NCI-H128 (cell line): ENCODE results near the gene EPAS1.
"Not testable (repeated sequence)": the region's sequence is repeated elsewhere in the genome, so short reads cannot be mapped to it uniquely, and the experiment has no call there.

Experiments used
- DNase-seq: peaks from one replicate; lab custom pipeline; 2025; ENCODE audit not compliant: unreplicated experiment; lab: John Stamatoyannopoulos, UW

The EPAS1 gene

DNA sequence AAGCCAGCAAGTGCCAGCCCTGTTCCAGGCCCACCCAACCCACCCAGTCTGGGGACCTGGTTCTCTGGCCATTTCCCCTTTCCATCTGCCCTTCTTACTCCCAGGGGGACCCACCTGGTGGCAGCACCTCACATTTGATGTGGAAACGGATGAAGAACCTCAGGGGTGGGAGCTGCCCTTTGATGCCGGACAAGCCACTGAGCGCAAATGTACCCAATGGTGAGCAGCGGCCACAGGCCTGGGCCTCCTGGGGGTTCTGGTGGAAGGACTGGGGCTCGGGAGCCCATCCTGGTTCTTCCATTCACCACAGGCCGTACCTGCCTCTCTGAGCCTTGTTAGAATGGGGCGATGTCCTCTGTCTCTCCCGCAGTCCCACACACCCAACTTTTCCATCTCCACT is 84.7 kb downstream of the EPAS1 start:
- DNase-seq, result no peak

DNA sequence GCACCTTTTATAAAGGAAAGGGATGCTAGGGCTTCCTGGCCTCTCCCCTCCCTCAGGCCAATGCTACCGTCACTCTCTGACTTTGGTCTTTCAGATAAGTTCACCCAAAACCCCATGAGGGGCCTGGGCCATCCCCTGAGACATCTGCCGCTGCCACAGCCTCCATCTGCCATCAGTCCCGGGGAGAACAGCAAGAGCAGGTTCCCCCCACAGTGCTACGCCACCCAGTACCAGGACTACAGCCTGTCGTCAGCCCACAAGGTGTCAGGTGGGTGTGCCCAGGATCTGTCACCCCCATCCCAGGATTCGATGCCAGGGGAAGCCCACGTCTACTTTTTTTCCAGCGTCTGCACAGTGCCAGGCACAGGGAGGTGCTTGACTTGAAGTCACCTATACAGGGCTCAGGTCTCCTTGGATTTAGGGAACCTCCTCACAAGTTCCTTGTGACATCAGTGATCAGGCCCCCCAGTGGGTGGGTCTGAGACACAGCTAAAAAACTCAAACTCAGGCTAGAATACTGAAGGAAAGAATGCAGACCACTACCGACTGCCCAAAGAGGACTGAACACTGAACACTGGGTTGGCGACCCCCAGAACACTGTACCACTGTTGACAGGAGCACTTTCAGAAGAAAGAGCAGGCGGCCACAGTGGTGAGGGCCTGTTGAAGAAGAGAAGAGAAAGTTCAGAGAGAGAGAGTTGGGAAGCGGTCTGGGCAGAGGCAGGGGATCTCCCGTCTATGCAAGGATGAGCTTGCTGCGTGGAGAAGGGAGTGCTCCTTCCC is 85.3 kb downstream of the EPAS1 start:
- DNase-seq, result no peak

DNA sequence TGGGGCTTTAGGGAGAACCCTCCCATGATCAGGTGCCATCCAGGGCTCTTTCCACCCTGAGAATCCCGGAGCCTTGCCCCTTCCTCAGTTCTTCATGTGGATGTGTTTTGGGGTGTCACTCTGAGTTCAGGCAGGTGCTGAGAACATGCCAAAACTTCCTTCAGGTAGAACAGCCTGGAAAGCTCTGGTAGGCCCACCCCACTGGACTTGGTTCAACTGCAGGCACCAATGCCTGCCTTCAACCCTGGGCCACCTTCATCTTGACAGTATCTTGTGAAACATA is 85.8 kb downstream of the EPAS1 start:
- DNase-seq, result no peak

DNA sequence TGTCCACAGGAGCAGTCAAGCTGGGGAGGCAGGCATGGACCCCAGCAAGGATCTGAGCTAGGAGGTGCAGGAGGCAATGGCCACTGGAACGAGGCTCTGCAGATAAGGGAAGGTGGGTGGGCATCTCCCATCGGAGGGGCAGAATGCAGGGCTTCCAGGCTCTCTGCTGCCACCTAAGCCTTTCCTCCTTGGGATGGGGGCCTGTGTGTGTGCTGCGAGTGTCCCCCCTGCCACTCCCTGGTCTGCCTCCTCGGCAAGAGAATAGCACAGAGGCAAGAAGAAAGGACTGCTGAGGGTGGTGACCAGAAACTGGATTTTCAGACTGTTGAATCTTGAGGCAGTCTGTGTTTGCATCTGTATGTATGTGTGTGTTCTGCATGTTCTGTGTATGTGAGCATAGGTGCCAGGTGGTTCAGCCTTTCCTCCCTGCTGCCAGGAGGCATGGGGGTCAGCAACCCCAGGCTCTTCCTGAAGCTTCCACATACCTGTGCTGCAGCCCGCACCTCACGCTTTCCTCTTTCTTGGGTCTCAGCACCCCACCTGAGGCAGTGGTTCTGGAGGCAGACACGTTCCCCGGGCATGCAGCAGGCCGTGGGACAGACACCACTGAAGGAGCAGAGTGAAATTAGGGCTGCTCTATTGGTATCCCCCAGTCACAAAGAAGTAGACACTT is 86.7 kb downstream of the EPAS1 start:
- DNase-seq, result no peak

DNA sequence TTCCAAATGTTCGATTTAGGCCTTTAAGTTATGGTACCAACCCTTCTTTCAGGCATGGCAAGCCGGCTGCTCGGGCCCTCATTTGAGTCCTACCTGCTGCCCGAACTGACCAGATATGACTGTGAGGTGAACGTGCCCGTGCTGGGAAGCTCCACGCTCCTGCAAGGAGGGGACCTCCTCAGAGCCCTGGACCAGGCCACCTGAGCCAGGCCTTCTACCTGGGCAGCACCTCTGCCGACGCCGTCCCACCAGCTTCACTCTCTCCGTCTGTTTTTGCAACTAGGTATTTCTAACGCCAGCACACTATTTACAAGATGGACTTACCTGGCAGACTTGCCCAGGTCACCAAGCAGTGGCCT is 87.2 kb downstream of the EPAS1 start:
- no peak for DNase-seq

DNA sequence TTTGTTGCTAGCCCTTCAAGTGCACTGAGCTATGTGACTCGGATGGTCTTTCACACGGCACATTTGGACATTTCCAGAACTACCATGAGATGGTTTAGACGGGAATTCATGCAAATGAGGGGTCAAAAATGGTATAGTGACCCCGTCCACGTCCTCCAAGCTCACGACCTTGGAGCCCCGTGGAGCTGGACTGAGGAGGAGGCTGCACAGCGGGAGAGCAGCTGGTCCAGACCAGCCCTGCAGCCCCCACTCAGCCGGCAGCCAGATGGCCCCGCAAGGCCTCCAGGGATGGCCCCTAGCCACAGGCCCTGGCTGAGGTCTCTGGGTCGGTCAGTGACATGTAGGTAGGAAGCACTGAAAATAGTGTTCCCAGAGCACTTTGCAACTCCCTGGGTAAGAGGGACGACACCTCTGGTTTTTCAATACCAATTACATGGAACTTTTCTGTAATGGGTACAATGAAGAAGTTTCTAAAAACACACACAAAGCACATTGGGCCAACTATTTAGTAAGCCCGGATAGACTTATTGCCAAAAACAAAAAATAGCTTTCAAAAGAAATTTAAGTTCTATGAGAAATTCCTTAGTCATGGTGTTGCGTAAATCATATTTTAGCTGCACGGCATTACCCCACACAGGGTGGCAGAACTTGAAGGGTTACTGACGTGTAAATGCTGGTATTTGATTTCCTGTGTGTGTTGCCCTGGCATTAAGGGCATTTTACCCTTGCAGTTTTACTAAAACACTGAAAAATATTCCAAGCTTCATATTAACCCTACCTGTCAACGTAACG is 88.8 kb downstream of the EPAS1 start:
- no peak for DNase-seq

DNA sequence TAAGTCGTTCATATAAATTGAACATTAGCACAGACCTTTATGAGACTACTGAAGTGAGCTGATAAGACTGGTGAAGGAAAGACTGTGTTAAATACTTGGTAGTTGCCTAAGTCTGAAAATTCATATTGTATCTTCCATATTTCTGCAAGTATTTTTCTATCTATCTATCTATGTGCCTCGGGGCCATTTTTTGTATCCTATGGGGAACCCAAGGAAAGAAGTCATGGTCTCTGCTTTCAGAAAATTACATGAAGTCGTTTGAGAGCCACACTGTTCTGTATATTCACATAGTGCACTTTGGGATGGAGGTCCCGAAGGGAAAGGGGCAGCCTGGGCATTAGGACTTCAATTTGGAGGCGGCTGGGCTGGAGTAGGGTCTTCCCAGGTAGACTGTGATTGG is 89.6 kb downstream of the EPAS1 start:
- DNase-seq, result no peak

DNA sequence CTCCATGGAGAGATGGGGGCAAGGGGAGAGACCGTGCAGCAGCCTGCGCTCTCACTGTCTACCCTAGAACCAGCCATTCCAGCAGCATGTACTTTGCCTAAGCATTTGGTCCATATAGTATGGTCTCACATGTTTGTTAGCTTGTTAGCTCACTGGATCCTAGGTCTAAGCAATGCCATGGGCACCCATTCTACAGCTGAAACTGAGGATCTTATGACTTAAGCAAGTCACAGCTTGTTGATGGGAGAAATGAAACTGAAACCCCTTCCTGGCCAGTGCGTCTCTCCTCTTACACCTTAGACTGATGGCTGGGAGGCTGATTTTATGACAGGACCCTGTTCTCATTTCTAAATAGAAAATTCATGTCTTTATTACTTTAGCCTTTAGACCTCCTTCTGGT is 90.1 kb downstream of the EPAS1 start:
- no peak for DNase-seq

DNA sequence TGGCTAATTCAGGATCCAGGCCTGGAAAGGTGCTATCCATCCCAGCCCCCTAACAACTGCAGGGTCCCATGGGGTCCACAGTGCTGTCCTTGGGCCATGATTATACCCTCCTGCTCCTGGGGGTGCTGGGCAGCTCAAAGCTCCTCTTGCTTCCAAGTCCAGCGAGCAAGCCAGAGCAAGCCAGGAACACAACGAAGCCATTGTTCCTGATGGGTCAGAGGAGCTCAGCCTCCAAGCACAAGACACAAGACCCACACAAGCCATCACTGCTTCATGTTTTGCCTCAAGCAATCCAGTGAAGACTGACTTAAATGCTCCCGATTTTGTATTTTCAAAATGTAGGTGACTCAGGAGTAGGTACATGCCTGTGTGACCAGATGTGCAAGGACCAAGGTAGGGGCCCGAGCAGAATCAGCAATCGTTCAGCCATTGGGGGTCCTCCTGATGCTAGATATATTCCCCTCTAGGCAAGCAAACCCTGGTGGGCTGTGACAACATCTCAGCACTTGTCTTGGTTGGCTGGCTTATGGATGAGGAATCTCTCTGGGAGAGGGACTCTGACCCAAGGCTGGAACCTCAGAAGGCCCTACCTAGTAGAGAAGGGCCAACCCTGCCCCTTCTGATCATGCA is 90.8 kb downstream of the EPAS1 start:
- DNase-seq, result no peak

DNA sequence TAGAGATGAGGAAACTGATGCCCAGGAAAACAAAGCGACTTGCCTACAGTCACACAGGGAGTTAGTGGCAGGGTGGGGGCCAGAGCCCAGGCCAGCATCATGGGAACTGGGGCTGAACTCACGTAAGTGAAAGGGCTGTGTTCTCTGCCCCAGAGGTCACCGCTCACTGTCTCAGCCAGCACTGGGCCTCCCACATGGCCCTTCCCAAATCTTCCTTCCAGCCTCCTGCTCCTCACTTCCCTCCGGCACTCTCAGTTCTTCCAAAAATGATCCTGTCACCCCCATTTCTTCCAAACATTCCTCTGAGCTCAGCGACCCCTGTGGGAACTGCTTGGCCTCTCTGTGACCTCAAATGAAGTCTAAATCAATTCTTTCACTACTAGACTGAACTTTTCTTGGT is 91.7 kb downstream of the EPAS1 start:
- no peak for DNase-seq

DNA sequence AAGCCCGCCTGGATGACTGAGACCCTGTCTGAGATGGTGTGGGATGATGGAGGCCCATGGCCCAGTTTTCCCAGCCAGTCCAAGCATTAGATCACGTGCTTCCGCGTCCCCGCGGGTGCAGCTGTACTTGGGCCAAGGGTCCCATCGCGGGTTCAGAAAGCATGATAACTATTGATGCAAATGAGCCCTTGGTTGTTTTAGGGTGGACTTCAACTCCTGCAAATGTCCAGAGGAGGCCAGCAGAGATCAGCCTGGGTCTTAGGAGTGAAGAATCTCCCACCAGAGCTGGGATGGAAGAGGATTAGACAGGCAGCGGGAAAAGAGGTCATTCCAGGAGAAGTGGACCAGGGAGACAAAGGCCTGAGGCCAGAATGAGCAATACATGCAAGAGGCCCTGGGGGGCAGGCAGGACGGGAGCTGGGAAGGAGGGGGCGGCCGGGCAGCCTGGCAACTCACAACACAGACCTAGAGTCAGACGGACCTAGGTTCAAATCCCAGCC is 92.3 kb downstream of the EPAS1 start:
- no peak for DNase-seq

DNA sequence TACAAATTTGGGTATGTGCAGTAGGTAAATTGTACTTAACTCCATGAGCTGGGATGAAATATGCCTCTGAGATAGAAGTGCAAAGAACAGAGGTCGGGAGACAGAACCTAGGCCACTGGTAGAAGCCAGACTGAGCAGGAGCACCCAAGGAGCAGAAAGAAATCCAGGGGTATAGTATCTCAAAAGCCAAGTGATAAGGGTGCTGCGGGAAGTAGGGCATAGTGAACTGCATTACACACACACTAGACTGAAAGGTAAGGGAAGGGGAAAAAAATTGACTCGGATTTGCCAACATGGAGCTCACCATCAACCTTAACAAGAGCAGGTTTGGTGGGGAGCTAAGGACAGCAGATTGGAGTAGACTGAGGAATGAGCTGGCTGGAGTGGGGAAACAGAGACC is 92.8 kb downstream of the EPAS1 start:
- DNase-seq, result no peak

DNA sequence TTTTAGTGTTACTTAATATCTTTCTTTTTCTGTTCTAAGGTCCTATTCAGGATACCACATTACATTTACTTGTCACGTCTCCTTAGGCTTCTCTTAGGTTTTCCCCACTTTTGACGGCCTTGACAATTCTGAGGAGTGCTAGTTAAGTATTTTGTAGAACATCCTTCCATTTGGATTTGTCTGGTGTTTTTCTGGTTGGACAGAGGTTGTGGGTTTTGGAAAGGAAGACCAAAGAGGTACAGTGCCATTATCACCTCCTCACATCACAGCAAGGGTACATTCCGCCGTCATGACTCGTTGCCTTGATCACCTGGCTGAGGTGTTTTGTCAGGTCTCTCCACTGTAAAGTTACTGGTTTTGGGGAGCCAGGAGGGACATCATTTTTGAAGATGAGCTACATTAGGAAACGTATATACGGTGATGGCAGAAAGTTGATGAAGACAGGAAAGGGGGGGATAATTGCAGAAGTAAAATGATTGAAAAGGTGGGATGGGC is 93.7 kb downstream of the EPAS1 start:
- DNase-seq, result no peak

DNA sequence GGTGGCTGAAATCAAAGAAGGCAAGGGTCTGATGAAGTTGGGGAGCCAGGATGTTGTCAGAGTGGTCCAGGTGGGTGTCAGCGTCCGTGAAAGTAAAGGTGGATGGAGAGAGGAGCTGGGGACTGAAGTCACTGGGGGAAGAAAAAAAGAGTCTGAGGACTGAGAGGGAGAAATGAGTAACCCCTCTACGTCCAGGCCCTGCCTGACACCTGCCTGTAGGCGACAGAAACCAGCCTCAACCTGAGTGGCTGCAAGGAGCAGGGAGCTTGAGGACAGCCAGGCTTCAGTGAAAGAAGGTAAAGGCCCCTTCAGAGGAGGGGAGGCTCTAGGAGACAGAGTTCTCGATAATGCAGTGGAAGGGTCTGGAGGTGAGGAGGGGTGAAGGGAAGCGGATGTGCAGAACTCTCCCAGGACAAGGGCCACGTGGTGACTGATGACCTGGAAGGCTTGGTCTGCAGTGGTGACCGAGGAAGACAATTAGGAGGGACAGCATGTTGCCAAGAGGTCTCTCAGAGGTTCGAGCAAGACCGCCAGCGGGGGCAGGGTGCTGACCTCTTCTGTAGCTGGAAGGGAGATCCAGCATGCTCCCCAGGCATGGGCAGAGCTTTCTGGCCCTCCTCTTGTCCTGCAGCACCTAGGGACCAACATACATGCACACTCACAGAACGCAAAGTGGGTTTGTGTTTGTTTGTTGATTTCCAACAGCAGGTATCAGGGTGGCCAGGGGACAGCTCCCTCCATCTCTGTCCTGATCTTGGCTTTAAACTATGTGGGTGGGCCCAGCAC is 95.5 kb downstream of the EPAS1 start:
- DNase-seq, result no peak

DNA sequence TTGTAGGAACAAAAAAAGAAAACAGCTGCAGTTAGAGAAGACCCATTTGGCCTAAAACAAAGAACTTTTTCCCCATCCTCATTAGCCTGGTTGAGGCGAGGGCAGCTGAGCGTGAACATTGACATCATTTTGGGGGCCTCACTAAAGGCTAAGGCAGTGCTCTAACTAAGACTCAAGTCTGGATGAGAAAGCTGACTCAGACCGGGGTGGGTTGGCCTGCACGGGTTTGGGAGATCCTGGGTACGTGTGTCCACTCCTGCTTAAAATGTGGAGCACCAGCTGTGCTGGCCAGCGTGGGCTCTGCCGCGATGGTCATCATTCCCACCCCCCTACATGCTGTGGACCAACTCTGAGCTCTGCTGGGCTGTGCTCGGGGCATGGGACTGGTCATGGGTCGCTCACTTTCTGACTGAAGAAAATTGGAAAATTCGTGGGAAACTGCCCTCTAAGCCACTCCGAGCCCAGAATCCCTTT is 96.2 kb downstream of the EPAS1 start:
- no peak for DNase-seq

DNA sequence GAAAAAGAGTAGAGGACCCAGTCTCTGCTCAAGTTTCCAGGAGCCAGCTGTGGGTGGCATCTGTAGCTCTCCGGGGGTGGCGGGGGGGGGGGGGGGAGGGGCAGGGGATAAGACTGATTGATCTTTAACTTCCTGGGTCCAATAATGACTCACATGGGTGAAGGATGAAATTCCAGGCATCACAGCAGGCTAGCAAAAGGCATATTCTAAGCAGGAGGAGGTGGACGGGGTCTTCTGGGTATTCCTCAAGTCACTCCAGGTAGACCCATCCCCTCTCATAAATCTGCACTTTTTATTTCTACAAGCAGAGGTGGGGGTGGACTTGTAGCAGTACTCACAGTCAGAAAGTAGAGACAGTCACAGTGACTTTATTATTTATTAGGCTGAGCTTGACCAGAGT is 96.7 kb downstream of the EPAS1 start:
- DNase-seq, result no peak

DNA sequence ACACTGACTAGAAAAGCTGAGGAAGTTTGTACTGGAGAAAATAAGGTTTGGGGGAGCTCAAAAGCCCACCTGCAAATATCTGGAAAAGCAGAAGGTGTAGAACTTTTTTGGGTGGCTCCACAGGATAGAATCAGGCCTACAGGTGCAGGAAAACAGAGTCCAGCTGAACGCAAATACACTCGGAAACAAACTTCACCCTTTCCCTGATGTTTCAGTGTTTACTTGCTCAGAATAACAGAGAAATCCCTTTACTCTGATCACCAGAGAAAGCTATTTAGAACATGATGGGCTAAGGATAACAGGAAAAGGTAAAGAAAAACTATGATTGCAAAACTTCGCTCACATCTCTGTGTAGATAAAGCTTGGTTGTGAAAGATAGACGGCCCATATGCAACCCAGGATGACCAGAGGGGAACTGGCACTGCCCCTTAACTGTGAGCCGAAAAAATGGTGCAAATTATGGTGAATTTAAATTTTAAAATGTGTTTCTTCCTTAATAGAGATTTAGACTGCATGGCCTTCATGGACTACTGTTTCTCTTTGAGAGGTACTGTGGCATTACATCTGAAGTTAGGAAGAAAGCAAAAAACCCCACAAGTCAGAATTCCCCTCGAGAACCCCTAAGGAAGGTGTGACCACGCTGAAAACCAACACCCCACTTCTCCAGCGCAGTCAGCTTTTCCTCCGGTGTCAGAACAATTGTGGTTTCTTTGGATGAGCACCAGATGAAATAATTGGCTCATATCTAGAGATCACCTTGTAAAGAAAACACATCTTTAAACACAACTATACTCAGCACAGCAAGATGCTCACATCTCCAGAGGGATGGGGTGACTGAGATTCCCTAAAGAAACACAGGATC is 97.7 kb downstream of the EPAS1 start:
- no peak for DNase-seq

DNA sequence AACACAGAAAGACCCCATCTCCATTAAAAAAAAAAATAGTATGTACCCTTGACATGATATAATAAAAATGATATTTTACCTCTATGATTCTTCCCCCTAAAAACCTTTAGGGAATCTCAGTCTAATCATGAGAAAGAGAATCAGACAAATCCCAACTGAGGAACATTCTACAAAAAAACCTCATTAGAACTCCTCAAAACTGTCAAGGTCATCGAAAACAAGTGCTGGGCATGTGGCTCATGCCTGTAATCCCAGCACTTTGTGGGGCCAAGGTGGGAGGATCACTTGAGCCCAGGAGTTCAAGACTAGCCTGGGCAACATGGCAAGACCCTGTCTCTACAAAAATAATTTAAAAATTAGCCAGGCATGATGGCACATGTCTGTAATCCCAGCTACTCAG is 98.5 kb downstream of the EPAS1 start:
- not testable (repeated sequence) for DNase-seq

DNA sequence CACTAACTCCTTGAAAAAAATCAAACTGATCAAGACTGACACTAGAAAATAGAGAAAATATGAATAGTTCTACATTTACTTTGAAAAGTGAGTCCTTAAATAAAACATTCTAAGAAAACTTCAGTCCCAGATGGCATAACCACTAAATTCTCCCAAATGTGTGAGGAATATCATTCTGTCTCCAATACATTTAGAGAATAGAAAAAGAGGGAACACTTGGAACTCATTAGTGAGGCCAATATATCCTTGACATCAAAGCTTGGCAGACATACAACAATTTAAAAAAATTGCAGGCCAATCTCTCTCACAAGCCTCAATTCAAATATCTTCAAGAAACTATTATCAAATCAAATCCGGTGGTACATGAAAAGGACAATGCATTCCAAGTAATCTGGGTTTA is 102.8 kb downstream of the EPAS1 start:
- DNase-seq, result no peak

DNA sequence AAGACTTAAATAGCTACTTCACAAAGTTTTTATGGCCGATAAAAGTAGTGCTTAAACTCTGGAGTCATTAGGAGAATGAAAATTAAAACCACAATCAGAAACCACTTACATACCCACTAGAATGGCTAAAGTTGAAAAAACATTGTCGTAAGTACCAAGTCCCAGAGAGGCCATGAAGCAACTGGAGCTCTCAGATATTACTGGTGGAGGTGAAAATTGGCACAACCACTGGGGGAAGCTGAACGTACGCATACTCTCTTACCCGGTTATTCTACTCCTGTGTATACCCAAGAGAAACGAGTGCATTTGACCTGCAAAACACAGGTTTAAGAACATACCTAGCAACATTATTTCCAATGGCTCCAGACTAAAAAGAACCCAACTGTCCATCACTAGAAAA is 105.7 kb downstream of the EPAS1 start:
- DNase-seq, result no peak
